GM18499 (cell line): ENCODE data around the gene H2AZ1.
A peak's percentile ranks its signal among the peaks of the same experiment; 100 is the strongest.

Experiments
- ATAC-seq: cut with Tn5 transposase; IDR thresholded peaks from one replicate; pipeline ENCODE4 v1.9.1; 2021; ENCODE audit warnings: moderate number of reproducible peaks; ENCODE audit not compliant: insufficient read depth, unreplicated experiment

Gene H2AZ1

DNA sequence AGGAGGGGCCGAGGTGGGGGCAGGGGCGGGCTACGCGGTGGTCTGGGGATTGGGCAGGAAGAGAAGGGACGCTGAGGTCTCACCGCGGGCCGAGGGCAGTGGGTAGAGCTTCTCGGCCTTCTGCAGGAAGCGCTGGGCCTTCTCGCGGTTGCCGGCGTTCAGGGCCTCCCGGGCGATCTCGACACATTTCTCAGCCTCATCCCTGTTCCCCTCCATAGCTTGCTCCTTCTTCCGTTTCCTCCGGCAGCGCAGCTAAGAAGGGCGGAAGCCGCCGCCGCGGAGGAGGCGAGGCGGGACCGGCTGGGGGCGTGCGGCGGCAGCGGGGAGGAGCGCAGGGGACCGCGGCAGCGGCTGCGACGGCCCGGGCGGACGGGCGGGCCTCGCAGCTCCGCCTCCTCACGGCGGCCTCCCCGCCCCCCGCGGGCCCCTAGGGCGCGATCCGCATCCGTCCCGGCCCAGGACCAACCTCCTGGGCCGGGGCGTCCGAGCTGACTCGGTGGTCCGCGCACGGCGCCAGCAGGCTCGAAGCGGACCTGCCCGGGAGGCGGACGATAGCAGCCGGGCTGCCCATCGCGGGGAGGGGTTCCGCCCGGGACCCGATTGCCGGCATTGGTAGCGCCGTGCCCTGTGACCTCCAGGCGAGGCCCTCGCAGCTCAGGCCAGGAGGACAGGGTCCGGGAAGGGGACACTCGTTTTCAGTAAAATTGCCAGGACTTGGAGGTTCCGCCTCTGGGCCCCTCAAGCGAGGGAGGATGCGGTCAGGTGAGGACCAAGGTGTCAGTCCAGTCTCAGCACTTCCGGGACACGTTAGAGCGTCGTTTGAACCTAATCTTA, 3.5 kb downstream of the H2AZ1 start, which contains the start of gene DNAJB14:
DNAJB14 (minus strand) TSS at position 263 of the 834 bp plus-strand sequence; CDS start at position 216, 47 bp downstream.
- peak; percentile 11 for ATAC-seq

DNA sequence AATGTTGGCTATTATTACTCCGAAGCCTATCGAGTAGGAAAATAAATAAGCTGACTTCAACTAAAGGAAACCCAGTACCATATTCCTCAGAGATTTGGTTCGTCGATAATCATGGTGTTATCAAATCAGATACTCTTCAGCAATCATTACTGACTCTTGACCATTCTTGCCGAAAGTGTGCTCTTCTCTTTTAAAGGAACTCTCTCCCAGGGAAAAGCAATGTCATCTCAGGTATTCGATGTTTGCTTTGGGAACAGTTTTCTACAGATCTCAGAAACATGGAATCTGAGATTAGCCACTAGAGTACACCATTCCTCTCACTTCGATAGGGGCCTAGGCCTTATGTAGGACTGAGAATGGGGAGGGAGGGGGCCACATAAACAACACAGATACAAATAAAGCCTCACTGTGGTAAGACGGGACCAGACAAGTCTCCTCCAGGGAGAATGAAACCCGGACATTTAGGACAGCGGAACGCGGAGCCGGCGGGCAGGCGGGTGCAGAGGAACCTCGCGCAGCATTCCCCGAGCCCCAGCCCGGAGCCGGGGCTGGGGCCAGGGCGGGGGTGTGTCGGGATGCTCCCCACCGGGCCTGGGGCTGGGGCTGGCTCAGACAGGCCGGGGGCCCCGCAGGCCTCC, 4.2 kb downstream of the H2AZ1 start:
- ATAC-seq: no peak

DNA sequence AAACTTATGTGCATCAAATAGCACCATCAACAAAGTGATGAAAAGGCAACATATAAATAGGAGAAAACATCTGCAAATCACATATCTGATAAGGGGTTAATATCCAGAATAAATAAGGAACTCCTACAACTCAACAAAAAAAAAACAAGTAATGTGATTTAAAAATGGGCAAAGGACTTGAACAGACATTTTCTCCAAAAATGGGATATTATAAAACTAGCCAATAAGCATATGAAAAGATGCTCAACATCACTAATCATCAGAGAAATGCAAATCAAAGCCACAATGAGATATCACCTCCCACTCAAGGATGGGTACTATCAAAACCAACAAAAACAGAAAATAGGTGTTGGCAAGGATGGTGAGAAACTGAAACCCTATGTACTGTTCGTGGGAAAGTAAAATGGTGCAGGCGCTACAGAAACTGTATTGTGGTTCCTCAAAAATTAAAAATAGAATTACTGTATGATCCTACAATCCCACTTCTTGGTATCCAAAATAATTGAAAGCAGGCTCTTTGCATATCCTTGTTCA, 6.1 kb downstream of the H2AZ1 start:
- no peak for ATAC-seq

DNA sequence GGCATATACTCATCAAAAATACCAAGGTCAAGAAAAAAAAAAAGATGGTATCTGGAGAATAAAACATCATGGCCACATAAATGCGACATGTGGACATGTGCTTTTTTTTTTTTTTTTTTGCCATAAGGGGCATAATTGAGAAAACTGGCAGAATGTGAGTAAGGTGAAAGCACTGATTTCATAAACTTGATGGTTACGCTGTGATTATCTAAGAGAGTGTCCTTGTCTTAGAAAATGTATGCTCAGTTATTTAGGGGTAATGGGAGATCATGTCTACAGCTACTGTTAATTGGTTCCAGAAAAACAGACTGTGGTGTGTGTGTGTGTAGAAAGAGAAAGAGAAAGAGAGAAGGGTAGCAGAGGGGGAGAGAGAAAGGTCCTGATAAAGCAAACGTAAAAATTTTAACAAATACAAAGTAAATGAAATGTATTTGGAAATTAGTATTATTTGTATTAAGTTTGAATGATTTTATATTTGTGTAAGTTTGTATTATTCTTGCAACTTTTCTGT, 11.8 kb downstream of the H2AZ1 start:
- ATAC-seq: no peak

DNA sequence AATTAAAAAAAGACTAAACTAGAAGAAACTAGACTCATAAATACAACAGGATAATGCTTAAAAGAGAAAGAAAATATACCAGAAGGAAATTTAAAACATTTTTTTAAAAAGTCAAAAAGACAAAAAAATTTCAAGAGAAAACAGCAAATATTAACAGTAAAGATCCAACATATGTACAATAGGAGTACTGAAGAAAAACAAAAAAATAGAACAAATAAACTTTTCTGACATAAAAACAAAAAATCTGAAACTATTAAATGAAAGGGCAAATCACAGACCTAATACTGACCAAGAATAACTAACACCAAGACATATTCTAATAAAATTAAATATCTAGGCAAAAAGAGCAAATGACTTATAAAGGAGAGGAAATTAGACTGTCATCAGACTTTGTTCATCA, 15.2 kb downstream of the H2AZ1 start:
- ATAC-seq: no peak

DNA sequence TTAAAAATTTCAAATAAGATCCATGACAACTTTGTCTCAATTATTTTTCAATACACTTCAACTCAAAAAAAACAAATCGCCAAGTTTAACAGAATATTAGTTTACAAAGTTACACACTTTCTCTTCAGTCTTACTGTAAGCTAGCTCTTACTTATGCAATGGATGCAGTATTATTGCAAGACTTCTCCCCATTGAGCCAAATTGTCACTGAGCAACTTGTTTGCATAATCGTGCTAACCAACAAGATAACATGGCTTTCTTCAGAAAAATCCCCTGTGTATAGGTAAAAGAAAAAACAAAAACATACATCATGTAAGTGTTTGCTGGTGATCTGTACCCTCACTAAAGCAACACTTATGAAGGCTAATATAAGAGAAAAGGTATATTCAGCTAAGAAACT, 22.5 kb downstream of the H2AZ1 start:
- no peak for ATAC-seq

DNA sequence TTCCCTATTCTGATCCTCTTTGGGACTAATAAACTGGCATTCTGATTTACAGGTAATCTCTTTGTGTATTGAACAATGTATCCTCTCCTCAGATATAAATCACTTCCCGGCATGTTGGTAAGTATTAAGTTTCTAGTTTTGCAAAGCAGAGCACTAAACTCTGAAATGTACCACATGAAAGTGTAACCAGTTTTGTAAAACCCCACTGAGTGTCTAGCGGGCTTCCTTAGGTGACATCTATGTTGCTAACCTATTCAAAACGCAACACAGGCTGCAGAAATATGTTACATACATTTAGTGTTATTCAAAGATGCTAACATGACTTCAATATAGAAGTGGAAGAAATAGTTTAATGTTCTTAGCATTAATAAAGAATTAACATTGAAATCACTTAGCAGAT, 28.9 kb downstream of the H2AZ1 start:
- ATAC-seq: no peak

DNA sequence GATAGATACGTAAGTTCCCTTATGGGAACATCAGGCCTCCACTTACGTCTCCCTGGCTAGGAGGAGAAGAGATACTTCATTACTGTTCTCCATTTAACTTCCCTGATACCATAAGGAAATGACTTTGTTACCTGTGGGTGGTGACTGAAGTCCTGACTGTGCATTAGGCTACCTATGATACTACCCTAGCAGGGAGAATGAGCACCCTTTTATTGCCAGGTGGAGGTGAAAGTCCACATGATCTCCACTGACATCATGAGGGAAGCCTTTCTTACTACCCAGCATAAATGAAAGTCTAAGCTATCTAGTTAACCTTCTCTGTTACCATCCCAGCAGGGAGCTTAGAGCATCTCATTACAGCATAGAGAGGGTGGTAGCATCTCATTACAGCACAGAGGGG, 31.4 kb downstream of the H2AZ1 start:
- no peak for ATAC-seq

DNA sequence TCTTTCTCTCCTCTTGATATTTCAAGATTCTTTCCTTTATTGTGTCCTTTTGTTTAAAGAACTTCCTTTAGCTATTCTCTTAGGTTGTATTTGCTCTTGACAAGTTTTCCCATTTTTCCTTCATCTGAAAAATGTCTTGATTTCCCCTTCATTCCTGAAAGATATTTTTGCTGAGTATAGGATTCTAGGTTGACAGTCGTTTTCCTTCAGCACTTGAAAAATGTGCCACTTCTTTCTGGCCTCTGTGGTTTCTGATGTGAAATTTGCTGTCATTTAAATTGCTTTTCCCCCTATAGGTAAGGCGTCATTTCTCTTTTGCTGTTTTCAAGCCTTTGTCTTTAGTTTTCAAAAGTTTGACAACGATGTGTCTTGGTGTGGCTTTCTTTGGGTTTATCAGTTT, 32.5 kb downstream of the H2AZ1 start:
- ATAC-seq: no peak

DNA sequence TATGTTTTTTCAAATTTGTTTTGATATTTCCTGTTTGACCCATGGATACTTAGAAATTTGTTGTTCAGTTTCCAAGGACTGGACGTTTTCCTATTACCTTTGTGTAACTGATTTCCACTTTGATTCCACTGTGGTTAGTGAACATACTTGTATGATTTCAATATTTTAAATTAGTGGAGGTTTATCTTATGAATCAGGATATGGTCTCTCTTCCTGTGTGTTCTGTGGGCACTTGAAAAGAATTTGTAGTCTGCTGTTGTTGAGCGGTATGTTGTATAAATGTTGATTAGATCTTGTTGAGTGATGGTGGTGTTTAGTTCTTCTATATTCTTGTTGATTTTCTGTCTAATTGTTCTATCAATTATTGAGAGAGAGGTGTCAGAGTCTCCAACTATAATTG, 34.6 kb downstream of the H2AZ1 start:
- ATAC-seq: no peak
